HCEC 1CT (cell line): ENCODE results near the gene A3GALT2.

ENCODE experiments used
- DNase-seq: peaks from one replicate; pipeline ENCODE4 v3.0.0-alpha.2; 2017

Gene A3GALT2

DNA sequence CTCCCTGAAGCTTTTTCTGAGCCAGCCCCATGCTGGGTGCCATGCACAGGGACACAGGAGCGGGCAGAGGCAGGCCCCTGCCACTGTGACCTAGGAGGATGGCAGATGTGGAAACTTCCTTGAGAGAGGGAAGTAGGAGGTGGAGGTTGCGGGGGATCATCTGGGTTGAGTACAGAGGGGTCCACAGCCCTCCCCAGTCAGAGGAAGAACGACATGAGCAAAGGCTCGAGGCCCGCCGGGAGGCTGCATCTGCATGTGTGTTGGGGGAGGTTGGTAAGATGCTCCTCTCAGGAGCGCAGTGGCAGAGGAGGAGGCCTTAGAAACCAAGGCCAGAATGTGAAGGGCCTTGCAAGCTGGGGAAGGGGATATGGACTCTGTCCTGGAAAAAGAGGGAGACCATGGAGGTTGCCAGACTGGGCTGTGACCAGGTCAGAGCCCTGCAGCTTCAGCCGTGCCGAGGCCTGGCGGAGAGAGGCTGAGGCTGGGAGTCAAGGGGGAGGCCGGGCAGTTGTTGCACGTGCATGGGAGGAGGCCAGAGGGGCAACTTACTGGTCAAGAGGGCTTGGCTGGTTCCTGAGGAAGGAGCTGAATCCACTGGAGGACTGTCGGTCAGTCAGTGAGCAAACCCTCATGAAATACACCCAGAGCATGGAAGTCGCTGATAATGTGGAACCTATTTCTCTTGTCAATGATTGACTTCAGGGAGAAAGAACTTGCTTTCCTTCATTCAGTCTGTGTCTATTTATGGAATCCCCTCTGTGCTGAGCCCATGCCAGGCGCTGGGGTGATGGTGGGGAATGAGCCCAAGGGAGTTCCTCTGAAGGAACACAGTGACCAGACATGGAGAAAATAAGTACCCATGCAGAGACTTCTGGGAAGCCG is 31.7 kb downstream of the A3GALT2 start:
- no peak for DNase-seq

DNA sequence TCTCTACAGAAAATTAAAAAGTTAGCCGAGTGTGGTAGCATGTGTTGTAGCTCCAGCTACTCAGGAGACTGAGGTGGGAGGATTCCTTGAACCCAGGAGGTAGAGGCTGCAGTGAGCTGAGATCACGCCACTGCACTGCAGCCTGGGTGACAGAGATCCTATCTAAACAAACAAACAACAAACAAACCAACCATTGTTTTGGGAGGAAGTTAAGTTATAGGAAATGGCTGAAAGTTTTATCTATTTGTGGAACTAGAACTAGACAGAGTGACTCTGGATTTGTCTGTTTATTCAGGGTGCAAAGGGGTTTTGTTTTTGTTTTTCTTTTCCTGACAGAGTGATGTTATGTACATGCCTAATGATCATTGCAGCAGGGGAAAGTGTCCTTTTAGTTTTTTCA is 33.6 kb downstream of the A3GALT2 start:
- DNase-seq = no peak

DNA sequence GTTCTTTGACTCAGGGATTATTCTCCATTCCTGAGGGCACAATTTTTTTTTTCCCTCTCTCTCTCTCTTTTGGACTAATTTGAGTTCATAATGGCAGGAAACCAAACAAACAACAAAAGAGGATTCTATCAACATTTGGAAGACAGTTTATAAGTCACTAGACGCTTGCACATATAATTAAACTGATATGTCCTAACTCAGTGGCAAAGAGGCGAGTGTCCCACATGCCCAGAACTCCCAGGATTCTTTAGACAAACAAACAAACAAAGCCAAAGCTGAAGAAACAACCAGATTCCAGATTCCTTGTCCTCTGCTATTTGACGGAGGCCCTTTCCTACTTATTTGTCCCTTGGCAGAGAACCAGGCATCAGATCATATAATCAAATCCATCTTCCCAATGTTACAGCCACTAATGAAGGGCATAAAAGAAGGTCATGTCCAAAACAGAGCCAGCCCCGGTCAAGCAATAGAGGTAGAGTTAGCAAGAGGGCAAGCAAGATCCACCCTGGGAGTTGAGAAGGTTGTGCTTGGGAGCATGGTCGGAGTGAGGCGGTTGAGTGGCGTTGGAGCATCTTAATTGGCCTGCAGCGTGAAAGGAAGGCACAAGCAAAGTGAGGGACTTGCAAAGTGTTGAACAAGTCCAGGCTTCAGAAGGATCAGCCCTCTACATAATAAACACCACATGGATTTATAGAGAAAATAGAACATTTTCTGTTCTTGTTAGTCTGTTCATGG is 34.3 kb downstream of the A3GALT2 start:
- DNase-seq = no peak

DNA sequence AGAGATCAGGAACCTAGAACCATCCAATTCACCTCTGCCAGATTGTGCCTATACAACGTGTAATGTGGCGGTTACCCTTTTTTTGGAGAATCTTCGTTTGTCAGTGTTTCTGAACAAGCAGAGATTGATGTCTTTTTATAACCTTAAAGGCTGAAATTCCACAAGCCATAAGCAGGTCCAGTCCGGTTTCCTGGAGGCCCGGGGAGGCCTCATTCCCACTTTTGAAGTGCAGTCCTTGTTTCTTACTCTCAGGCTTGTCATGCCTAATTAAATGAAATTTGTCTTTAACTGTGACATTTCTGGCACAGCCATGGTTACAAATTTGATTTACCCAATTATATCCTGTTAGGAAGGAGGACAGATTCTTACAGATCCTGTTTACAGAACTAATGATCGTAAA is 36.8 kb downstream of the A3GALT2 start:
- no peak for DNase-seq

DNA sequence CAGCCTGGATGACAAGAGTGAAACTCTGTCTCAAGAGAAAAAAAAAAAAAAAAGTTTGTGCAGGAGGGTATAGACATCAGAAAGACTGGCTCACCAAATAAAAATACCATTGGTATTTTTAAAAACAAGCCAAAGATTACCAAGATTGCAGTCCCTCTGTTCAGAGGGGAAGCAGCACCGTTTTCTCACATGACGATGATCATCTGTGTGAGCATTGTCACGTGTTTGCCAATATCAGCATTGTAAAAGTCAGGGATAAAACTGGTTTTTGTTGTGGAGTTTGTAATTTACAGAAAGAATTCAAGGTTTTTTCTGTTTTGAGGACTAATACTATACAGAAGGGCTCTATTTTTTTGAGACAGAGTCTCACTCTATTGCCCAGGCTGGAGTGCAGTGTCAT is 38.1 kb downstream of the A3GALT2 start:
- no peak for DNase-seq

DNA sequence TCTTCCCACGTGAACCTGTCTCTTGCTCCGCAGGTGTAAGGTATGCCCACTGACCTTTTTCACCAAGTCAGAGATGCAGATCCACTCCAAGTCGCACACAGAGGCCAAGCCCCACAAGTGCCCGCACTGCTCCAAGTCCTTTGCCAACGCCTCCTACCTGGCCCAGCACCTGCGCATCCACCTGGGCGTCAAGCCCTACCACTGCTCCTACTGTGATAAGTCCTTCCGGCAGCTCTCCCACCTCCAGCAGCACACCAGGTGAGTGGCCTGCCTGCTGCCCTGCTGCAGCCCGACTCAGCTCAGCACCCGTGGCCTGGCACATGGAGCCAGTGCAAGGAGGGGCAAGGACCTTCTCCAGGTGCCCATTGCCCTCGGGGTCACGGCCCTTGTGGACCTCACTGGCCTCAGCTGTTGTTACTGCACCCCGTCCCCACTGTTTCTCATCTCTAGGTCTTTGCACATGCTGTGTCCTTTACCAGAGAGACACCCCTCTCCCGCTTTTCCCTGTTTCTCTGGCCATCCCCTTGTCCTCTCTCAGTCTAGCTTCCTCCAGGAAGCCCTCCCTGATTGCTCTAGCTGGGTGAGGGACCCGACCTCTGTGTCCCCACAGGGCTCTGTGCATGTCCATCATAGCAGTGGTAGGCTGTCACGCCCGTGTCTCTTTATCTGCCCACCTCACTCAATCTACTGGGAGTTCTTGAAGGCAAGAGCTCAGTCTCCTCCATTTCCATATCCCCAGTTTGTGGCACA is 39.2 kb downstream of the A3GALT2 start:
- no peak for DNase-seq

DNA sequence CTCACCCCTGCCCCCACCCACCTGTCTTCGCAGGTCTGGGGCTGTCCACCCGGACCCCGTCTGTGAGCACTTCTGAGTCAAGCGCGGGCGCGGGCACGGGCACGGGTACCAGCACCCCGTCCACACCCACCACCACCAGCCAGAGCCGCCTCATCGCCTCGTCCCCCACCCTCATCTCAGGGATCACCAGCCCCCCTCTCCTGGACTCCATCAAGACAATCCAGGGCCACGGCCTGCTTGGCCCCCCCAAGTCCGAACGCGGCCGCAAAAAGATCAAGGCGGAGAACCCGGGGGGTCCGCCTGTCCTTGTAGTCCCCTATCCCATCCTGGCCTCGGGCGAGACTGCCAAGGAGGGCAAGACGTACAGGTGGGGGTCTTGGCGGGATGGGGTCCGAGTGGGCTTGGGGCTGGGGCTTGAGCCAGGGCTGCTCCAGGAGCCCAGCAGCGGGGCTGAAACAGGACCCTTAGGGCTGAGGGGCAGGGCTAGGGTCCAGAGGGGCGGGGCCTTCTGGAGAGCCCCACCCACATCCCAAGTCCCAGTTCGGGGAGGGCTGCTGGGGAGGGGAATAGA is 40.7 kb downstream of the A3GALT2 start:
- DNase-seq = no peak

DNA sequence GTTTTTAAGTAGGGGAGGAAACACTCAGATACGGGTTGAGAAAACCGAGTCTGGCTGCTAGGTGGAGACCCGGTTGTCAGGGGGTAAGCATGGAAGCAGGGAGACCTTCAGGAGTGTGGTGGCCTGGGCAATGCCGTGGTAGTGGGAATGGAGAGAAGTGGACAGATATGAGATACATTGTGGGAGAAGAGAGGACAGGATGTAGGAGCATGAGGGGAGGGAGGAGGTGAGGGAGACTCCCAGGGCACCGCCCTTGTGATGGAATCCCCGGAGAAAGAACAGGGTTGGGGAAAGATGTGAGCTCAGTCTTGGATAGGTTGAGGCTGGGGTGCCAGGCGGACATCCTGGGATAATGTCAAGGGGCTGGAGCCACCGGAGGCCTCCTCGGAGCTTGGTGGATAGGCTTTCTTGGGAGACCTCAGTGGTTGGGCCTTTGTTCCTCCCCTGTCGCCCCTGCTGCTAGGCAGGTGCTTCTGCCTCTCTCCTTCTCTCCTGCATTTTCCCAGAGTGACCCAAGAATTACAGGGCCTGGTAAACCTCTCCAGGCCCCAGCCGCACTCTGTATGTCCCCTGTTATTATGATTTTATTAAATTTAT is 43.3 kb downstream of the A3GALT2 start:
- no peak for DNase-seq

DNA sequence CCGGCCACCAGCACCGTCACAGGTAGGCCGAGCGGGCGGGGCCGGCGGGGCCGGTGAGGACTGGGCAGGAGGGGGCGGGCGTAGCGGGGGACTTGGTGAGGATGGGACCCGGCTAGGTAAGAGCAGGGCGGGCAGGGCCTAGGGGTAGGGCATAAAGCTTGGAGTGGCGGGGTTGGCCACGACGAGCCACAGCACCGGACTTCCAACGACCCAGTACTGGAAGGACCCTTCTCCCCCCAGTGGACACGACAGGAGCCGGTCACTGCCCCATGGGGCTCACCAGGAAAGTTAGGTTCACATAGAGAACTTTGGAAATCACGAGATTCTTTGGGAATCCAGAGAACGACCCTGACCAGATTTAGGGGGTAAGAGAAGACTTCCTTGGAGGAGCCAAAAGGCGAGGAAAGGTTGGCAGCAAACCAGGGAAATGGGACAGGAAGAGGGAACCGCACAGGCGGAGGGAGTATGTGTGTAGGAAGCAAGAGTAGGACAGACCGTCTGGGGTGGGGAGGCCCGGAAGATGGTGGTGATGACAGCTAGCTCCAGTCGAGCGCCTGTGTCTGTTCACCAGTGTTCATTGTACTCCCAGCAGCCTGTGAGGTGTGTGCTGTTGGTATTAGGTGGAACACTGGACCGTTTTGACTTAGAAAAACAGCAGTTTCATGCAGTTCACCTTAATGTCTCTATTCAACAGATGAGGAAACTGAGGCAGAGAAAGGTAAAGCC is 44.2 kb downstream of the A3GALT2 start:
- DNase-seq = no peak

DNA sequence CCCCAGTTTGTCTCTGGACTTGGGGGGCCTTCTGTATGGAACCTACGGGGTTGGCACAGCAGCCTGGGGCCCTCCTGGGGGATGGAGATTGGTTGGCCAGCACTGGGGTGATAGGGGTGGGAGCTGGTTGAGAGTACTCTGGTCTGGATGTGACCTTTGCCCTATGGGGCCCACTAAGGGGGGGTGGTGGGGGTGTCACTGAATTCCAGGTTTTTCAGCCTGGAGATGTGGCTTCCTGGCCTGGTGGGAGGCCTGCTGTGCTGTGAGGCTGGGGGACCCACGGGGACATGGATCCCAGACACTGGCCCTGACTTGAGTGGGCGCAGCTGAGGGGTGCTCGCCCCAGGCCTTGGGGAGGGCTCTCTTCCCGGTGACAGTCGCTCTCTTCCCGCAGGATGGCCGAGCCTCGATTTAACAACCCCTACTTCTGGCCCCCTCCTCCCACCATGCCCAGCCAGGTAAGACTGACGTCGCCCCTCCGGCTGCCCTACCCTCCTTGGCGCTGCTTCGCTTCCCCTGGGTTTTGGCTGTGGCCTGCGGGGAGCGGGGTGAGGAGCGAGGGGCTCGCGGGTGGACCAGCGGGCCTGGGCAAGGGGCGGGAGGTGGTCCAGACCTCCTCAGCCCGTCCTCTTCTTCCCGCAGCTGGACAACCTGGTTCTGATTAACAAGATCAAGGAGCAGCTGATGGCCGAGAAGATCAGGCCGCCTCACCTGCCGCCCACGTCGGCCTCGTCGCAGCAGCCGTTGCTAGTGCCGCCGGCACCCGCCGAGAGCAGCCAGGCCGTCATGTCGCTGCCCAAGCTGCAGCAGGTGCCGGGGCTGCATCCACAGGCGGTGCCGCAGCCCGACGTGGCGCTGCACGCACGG is 45.0 kb downstream of the A3GALT2 start:
- no peak for DNase-seq

DNA sequence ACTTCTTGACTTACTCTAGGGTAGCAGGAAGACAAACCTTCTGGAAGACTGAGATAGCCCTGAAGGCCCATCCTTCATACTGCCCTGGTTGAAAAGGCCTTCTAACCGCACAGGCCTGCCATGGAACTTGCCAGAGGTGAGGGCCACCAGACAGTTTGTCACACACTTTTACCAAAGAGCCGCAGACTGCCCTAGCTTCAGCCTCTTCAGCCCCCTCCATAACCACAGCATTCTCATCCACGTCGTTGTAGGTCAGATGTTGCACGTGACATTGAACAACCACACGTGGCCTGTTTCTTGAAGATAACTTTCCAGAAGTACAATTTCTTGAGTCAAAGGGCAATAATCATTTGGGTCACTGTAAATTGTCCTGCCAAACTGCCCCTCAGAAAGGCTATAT is 45.7 kb downstream of the A3GALT2 start:
- no peak for DNase-seq

DNA sequence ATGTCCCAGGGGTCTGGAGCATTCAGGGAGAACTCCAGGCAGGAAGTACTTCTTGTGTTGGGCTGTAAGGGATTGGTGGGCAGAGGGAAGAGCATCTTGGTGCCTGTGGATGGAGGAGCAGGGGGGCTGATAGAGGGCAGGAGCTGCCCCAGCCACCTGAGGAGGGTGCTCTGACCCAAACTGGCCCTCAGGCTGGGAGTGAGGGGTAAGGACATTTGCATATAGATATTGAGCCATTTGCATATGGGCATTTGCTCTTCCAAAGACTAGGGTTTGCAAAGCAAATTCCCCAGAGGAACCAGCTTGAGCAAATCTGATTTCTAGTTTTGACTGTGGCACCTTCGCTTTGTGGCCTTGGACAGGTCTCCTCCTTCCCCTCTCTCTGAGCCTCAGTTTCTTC is 46.5 kb downstream of the A3GALT2 start:
- DNase-seq = no peak

DNA sequence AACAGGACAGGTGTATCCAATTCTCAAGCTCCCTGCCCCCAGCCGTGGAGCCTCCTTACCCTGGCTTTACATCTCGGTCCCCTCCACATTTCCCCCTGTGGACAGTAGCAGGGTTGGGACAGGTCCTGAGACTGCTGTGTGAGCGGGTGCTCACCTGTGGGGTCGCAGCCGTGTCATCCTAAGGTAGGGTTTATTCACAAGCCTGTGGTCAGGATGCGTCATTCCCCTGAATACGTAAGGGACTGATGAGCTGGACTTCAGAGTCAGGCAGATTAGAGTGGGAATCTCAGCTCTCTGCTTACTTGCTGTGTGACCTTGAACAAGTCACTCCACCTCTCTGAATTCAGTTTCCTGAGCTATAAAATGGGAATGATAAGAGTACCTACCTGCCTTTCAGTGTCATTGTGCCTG is 46.9 kb downstream of the A3GALT2 start:
- no peak for DNase-seq

DNA sequence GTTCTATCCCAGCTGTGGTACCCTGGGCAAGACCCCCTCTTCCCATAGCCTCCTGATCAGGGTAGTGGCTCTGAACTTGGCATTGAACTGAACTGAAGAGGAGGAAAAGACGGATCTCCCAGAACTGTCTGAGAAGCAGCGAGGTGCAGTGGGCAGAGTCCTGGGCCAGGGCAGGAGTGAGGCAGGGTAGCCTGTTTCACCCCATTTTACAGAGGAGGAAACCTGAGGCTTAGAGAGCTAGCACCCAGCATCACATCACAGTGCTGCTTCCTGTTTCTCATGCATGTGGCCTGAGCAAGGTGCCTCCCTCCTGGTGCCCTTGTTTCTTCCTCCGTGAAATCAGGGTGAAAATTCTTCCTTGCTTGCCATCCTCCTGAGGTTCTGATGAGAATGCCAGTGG is 47.5 kb downstream of the A3GALT2 start:
- DNase-seq = no peak

DNA sequence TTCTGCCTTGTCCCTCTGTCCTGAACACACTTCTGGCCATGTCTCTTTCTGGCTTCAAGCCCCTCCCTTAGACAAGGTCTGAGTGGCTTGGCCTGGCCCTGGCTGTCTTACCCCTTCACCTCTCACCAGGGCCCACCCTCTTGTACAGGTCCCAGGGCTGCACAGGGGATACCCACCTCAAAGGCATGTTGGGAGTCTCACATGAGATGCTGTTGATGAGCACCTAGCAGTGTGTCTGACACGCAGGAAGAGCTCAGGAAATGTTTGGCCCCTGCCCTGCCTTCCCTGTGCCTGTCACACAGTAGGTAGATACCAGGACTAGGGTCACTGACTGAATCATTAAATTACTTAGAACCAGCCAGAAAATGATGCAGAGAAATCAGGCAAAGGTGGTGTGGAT is 48.0 kb downstream of the A3GALT2 start:
- no peak for DNase-seq

DNA sequence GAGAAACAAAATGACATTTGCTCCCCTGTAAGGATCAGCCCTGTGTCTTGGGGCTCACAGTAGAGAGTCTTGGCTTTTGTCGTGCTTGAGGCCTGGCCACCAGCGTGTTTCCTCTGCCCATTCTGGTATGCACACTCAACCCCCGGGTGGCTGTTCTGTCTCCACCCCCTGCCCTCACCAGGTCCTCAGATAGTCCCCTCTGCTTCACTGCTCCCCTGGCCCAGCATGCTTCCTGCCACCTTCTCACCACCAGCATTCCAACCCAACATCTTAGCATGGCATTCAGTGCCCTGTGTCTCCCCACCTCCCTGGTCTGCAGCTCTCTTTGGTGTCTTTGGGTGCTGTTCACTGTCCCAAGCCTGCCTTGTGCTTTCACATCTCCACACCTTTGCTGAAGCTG is 48.4 kb downstream of the A3GALT2 start:
- no peak for DNase-seq

DNA sequence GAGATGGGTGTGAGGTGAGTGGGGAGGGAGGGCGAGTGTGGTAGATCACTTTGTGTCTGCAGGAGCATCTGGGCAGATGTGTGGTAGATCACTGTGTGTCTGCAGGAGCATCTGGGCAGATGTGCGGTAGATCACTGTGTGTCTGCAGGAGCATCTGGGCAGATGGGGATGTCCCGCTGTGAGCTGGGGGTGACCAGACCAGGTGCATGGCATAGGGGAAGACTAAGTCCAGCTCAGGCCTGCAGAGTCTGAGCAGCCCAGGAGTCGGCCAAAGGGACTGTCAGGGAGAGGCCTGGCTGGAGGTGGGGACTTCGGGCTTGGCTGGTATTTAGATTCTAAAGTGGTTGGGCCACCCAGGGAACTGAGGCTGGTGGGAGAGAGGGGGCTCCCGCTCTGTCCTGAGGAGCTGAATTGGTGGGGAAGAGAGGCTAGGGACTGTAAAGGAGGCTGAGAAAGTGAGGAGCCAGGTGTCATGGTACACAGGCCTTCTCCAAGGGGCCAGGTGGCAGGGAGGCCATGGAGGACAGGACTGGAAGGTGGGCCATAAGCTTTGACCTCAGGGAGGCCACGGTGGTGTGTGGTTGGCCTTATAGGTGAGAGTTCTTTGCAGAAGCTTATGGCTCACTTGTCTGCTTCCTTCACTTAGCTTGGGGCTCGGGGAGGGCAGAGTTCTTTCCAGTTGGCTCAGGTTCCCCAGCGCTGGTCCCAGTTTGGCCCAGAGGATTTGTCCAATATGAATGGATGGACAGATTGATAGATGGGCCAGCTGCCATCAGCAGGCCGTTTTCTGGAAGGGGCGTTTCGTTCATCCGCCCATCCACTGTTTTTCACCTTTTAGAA is 49.0 kb downstream of the A3GALT2 start:
- DNase-seq = no peak

DNA sequence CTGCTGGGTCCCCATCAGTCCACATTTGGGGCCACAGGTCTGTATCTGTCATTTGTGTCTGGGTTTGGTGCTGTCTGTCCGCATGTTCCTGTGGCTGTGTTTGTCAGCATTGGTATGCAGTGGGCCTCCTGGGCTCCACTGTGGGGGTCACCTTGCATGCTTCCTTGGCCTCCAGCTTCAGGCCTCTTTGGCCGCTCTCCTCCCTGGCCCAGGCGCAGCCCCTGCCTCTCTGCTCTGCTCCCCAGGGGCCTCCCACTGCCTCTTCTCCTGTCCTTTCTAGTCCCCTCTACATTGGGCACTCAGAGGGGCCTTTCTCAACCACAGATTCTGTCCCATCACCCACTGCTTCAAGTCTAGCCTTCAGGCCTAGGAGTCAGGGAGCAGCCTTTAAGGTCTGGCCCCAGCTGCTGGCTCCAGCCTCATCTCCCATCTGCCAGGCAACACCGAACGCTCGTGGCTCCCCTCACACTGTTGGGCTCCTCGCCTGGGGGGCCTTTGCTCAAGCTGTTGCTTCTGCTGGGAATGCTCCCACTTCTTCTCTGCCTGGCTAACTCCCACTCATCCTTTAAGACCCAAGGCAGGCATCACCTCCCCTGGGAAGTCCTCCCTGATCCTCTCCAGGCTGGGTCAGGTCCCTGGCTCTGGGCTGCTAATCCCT is 50.0 kb downstream of the A3GALT2 start:
- DNase-seq = no peak

DNA sequence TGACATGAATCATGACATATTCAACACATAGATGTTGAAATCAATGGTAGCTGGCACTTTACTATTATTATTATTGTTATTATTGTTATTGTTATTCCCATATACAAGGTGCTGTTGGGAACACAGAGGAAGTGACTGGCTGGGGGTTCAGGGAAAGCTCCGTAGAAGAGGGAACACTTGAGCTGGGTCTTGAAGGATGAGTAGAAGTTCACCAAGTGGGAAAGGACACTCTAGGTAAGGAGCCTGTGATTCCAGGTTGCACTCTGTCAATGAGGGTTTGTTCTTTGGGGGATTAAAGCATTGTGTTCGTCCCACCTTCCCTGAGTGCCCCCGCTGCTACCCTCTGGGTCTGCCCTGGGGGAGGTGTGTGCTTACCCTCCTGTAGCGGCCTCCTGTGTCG is 50.5 kb downstream of the A3GALT2 start:
- DNase-seq = no peak

DNA sequence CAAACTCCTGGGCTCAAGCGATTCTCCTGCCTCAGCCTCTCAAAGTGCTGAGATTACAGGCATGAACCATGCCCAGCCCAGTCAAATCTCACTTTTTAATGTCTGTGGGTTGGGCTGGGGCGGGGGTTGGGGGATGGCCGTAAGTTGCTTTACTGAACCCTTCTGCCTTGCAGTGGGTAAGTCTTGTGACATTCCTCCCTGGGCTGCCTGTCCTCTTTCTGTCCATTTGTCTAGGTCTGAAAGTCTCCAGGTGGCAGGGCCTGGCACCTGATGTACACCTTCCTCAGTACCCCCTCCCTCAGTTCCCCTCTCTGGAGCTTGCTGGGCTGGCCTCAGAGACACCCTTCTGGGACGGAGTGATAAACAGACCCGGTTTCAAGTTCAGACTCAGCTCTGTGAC is 51.3 kb downstream of the A3GALT2 start:
- DNase-seq = no peak
